ENCODE results near the gene SF1. TPM values are rescaled to one million over a fixed set of nuclear protein-coding genes. Genes with fewer than 3 reads are reported as not detected.
A peak's percentile ranks its signal among the peaks of the same experiment; 100 is the strongest.

Gene SF1
- total RNA-seq, 1 donor, result 114 TPM

DNA sequence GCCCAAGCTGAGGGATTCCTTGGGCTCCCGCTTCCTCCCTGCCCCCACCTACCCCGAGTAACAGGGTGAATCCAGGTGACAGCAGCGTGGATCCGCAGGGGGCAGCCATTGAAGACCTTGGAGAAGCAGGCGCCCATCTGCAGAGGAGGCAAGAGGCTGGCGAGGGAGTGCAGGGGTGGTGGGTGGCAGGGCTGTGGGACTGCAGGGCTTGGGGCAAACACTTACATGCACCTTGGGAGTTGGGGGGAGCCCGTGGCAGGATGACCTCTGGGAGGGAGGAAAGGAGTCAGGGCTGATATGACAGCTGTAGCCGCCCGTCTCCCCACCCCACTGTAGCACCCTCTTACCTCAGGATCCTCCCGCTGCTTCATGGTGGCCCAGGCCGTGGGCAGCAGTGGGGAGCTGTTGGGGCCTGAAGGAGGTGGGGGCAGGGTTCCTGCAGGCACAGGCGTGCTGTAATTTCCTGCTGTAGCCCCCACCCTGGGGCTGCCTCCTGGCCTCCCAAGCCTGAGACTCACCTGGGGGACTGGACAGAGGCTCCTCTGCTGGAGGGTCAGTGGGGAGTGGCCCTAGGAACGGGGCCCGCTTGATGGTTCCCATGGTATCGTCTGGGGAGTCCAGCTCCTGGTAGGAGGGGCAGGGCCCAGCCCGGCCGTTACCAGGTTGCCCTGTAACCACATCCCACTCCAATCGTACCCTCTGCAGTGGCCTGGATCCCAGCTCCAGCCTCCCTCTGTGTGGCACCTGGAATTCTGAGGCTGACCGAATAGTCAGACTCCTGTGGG, 18.6 kb upstream of the SF1 start:
- Histone ChIP-seq H3K4me3 (ENCODE audit: insufficient read depth, low read length) (no peak overlapping the region), H2AFZ (ENCODE audit: low read length) (no peak overlapping the region), H3K9me3 (ENCODE audit: low read depth, low read length) (no peaks in the 10 kb centered on the region), H3K36me3 (ENCODE audit: insufficient read depth, low read length) (peaks cover 5% of the 10 kb centered on the region), H3K79me2 (ENCODE audit: insufficient read depth, low read length) (no peaks in the 10 kb centered on the region), H3K4me2 (ENCODE audit: insufficient read depth, low read length) (no peak overlapping the region), H4K20me1 (ENCODE audit: insufficient read depth, low read length) (no peaks in the 10 kb centered on the region), H3K27ac (ENCODE audit: low read depth, low read length) (no peak overlapping the region), H3K4me1 (ENCODE audit: insufficient read depth, low read length) (no peaks in the 10 kb centered on the region), H3K27me3 (ENCODE audit: insufficient read depth, low read length) (no peaks in the 10 kb centered on the region)
- TF ChIP-seq, protein P1, sequence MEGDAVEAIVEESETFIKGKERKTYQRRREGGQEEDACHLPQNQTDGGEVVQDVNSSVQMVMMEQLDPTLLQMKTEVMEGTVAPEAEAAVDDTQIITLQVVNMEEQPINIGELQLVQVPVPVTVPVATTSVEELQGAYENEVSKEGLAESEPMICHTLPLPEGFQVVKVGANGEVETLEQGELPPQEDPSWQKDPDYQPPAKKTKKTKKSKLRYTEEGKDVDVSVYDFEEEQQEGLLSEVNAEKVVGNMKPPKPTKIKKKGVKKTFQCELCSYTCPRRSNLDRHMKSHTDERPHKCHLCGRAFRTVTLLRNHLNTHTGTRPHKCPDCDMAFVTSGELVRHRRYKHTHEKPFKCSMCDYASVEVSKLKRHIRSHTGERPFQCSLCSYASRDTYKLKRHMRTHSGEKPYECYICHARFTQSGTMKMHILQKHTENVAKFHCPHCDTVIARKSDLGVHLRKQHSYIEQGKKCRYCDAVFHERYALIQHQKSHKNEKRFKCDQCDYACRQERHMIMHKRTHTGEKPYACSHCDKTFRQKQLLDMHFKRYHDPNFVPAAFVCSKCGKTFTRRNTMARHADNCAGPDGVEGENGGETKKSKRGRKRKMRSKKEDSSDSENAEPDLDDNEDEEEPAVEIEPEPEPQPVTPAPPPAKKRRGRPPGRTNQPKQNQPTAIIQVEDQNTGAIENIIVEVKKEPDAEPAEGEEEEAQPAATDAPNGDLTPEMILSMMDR (IDR thresholded peaks at IDR 0.05; ENCODE audit: extremely low read depth, low read depth, low read length), result no peak
- DNase-seq (ENCODE audit: insufficient read length, low spot score, missing footprints), result peak; percentile 74

DNA sequence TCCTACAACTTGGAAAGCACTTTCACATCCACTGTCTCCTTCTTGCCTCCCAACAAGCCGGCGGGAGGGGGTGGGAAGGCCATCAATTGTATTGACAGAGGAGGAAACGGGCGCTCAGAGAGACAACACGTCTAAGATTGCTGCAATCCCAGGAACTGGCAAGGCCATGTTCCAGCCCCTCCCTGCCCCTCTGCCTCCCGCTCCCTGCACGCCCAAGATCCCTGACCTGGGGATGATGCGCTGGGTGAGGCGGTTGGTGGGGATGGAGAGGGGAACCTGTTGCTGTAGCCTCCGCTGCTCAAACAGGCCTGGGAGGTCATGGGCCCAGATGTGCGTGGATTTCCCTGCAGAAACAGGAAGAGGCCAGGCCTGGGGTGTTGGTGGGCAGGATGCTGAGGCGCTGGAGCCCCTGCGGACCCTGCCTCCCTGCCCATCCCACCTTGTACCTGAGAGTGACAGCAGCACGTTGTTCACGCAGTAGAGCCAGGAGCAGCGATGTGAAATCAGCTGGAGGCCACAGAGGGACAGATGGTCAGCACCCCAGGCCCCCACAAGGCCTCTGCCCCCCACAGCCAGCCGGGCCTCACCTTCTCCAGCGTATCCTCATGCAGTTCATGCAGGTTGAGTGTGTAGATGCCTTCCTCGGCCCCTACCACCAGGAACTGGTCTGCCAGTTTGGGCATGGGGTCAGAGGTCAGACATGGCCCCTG, 17.9 kb upstream of the SF1 start:
- peaks cover 5% of the 10 kb centered on the region for H3K36me3 ChIP-seq (ENCODE audit: insufficient read depth, low read length)
- no peak overlapping the region for H3K4me2 ChIP-seq (ENCODE audit: insufficient read depth, low read length)
- no peak overlapping the region for H2AFZ ChIP-seq (ENCODE audit: low read length)
- no peak overlapping the region for H3K4me3 ChIP-seq (ENCODE audit: insufficient read depth, low read length)
- H3K4me1 ChIP-seq (ENCODE audit: insufficient read depth, low read length), result no peaks in the 10 kb centered on the region
- no peaks in the 10 kb centered on the region for H3K9me3 ChIP-seq (ENCODE audit: low read depth, low read length)
- DNase-seq (ENCODE audit: insufficient read length, low spot score, missing footprints), result peak; percentile 51
- no peaks in the 10 kb centered on the region for H4K20me1 ChIP-seq (ENCODE audit: insufficient read depth, low read length)
- H3K79me2 ChIP-seq (ENCODE audit: insufficient read depth, low read length), result no peaks in the 10 kb centered on the region
- no peaks in the 10 kb centered on the region for H3K27me3 ChIP-seq (ENCODE audit: insufficient read depth, low read length)
- no peak overlapping the region for H3K27ac ChIP-seq (ENCODE audit: low read depth, low read length)
- TF ChIP-seq, protein P1 (IDR thresholded peaks at IDR 0.05; ENCODE audit: extremely low read depth, low read depth, low read length), result no peak

DNA sequence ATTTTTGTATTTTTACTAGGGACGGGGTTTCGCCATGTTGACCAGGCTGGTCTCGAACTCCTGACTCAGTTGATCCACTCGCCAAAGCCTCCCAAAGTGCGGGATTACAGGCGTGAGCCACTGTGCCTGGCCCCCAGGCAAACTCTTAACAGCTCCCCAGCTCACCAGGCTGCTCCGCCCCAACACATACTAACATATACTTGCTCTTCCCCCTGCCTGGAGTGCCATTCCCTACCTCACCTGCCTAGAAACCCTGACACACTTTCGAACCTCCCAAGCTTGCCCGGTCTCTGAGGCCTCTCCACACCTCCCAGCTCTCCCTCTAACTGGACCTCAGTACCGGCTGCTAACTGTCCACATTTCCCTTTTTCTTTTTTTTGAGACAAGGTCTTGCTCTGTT, 16.2 kb upstream of the SF1 start:
- H3K27me3 ChIP-seq (ENCODE audit: insufficient read depth, low read length), result no peaks in the 10 kb centered on the region
- no peak overlapping the region for H2AFZ ChIP-seq (ENCODE audit: low read length)
- no peak overlapping the region for H3K4me3 ChIP-seq (ENCODE audit: insufficient read depth, low read length)
- H3K4me1 ChIP-seq (ENCODE audit: insufficient read depth, low read length), result no peaks in the 10 kb centered on the region
- H4K20me1 ChIP-seq (ENCODE audit: insufficient read depth, low read length), result no peaks in the 10 kb centered on the region
- H3K27ac ChIP-seq (ENCODE audit: low read depth, low read length), result no peak overlapping the region
- peaks cover 5% of the 10 kb centered on the region for H3K36me3 ChIP-seq (ENCODE audit: insufficient read depth, low read length)
- H3K9me3 ChIP-seq (ENCODE audit: low read depth, low read length), result no peaks in the 10 kb centered on the region
- peak; percentile 34 for DNase-seq (ENCODE audit: insufficient read length, low spot score, missing footprints)
- TF ChIP-seq, protein P1 (IDR thresholded peaks at IDR 0.05; ENCODE audit: extremely low read depth, low read depth, low read length), result no peak
- no peaks in the 10 kb centered on the region for H3K79me2 ChIP-seq (ENCODE audit: insufficient read depth, low read length)
- no peak overlapping the region for H3K4me2 ChIP-seq (ENCODE audit: insufficient read depth, low read length)

Data from osteoblast (primary cell).